HCT116 (cell line): ENCODE data around the gene MFN2. TPM values are rescaled to one million over a fixed set of nuclear protein-coding genes. Genes with fewer than 3 reads are reported as not detected.

ENCODE experiments used
- ATAC-seq: fragments of 200-7000 bp; cut with Tn5 transposase; 2 replicates; pipeline ENCODE4 v1.9.1; 2020; ENCODE audit warnings: mild to moderate bottlenecking, moderate library complexity
- BruUV-seq: library from RNA; stranded (reverse); fragments of 400-500 nt; replicated peaks from 2 replicates; lab custom pipeline; 2021; lab: Mats Ljungman, UMichigan
- CTCF ChIA-PET: fragments of 300-600 bp; sonication (Branson Sonifier 250); formaldehyde crosslinking; loops from one replicate; lab custom pipeline; 2021; ENCODE audit warnings: antibody characterized with exemption; lab: Charles Lee
- POLR2A ChIA-PET: fragments of 300-600, 350-600 bp; sonication (Branson Sonifier 250); formaldehyde crosslinking; loops from one replicate; lab custom pipeline; 2021; ENCODE audit warnings: antibody characterized with exemption; lab: Charles Lee
- RAD21 ChIA-PET, 2 experiments: fragments of 300-600 bp; sonication (Branson Sonifier 250); formaldehyde crosslinking; loops; one replicate each; lab custom pipeline; 2023; ENCODE audit warnings: low total read pairs in 2 of 2; ENCODE audit not compliant: uncharacterized antibody in 2 of 2, unreplicated experiment in 2 of 2, low non-redundant PET in 1 of 2; lab: Charles Lee
- DNase-seq: peaks from one replicate; pipeline ENCODE4 v3.0.0-alpha.2; 2010; ENCODE audit warnings: low read depth, low spot score
- H2AFZ ChIP-seq: fragments of 200-600 bp; shearing (Covaris generic), sonication (generic); 2 replicates; pipeline ENCODE4 v1.6.1; 2017; ENCODE audit warnings: low read depth, mixed run types, mixed read lengths, antibody characterized with exemption, low read length; ENCODE audit not compliant: poor library complexity, severe bottlenecking
- H3K27ac ChIP-seq: 2 replicates; pipeline ENCODE4 v1.5.1; 2012; ENCODE audit warnings: low read depth, low read length
- H3K27me3 ChIP-seq: fragments of 200-600 bp; sonication (generic); 2 replicates; pipeline ENCODE4 v1.6.1; 2016; ENCODE audit warnings: mixed run types, low read length, mixed read lengths; ENCODE audit not compliant: insufficient read depth
- H3K36me3 ChIP-seq, 2 experiments: fragments of 200-500 bp in 1 of 2; fragments of 200-600 bp in 1 of 2; sonication (Bioruptor generic) in 1 of 2; sonication (generic) in 1 of 2; 2 replicates each; pipeline versions ENCODE4 v1.5.1 to v1.6.1; 2014 to 2016; ENCODE audit warnings: low read length in 2 of 2, inconsistent platforms in 1 of 2, mixed read lengths in 1 of 2, mixed run types in 1 of 2; ENCODE audit not compliant: insufficient read depth in 2 of 2, control insufficient read depth in 1 of 2
- H3K4me1 ChIP-seq, 2 experiments: fragments of 200-600 bp in 1 of 2; sonication (generic) in 1 of 2; 2 replicates each; pipeline versions ENCODE4 v1.5.1 to v1.6.1; 2012 to 2017; ENCODE audit warnings: low read length in 2 of 2, inconsistent platforms in 1 of 2, mild to moderate bottlenecking in 1 of 2, mixed read lengths in 1 of 2, mixed run types in 1 of 2, moderate library complexity in 1 of 2; ENCODE audit not compliant: insufficient read depth in 2 of 2, control insufficient read depth in 1 of 2
- H3K4me2 ChIP-seq: fragments of 200-600 bp; sonication (generic); 2 replicates; pipeline ENCODE4 v1.6.1; 2017; ENCODE audit warnings: mixed run types, low read length, mixed read lengths
- H3K4me3 ChIP-seq, 2 experiments: fragments of 200-600 bp in 1 of 2; sonication (generic) in 1 of 2; replicated peaks in 1 of 2; 2 replicates each; pipeline ENCODE4 v1.5.1; 2011 to 2016; ENCODE audit warnings: low read length in 2 of 2, control low read depth in 1 of 2, low read depth in 1 of 2, mild to moderate bottlenecking in 1 of 2, mixed read lengths in 1 of 2, mixed run types in 1 of 2
- H3K79me2 ChIP-seq: fragments of 200-600 bp; sonication (generic); 2 replicates; pipeline ENCODE4 v1.6.1; 2017; ENCODE audit warnings: mild to moderate bottlenecking, mixed run types, low read length, moderate library complexity, mixed read lengths; ENCODE audit not compliant: insufficient read depth
- H3K9ac ChIP-seq: fragments of 200-600 bp; sonication (generic); 2 replicates; pipeline ENCODE4 v1.6.1; 2016; ENCODE audit warnings: low read length, mixed read lengths
- H3K9me2 ChIP-seq: fragments of 200-600 bp; sonication (generic), shearing (Covaris generic); 2 replicates; pipeline ENCODE4 v1.6.1; 2017; ENCODE audit warnings: mixed run types, mild to moderate bottlenecking, moderate library complexity; ENCODE audit not compliant: insufficient read depth
- H3K9me3 ChIP-seq, 2 experiments: fragments of 200-500 bp in 1 of 2; fragments of 200-600 bp in 1 of 2; sonication (Bioruptor generic) in 1 of 2; sonication (generic) in 1 of 2; 2 replicates each; pipeline ENCODE4 v1.6.1; 2014 to 2017; ENCODE audit warnings: low read length in 2 of 2, mixed read lengths in 2 of 2, inconsistent platforms in 1 of 2, low read depth in 1 of 2, mild to moderate bottlenecking in 1 of 2, mixed run types in 1 of 2, moderate library complexity in 1 of 2; ENCODE audit not compliant: control insufficient read depth in 1 of 2, insufficient read depth in 1 of 2
- H4K20me1 ChIP-seq: fragments of 200-600 bp; sonication (generic), shearing (Covaris generic); 2 replicates; pipeline ENCODE4 v1.6.1; 2017; ENCODE audit warnings: mixed run types, mild to moderate bottlenecking, moderate library complexity; ENCODE audit not compliant: insufficient read depth
- CEBPB ChIP-seq: IDR thresholded peaks from 2 replicates; pipeline ENCODE4 v1.6.1; 2012; ENCODE audit warnings: low read depth
- EZH2 ChIP-seq: fragments of 200-600 bp; sonication (generic); IDR thresholded peaks from 2 replicates; pipeline ENCODE4 v1.6.1; 2017; ENCODE audit warnings: antibody characterized with exemption, mixed run types
- FOSL1 ChIP-seq: IDR thresholded peaks from 2 replicates; pipeline ENCODE4 v1.6.1; 2012; ENCODE audit warnings: low read depth
- JUND ChIP-seq: IDR thresholded peaks from 2 replicates; pipeline ENCODE4 v1.6.1; 2012
- POLR2AphosphoS5 ChIP-seq: IDR thresholded peaks from 2 replicates; pipeline ENCODE4 v1.6.1; 2011; ENCODE audit warnings: mild to moderate bottlenecking, low read depth, low read length, moderate library complexity
- SIN3A ChIP-seq: IDR thresholded peaks from 2 replicates; pipeline ENCODE4 v1.6.1; 2012; ENCODE audit warnings: low read depth
- SP1 ChIP-seq: IDR thresholded peaks from 2 replicates; pipeline ENCODE4 v1.6.1; 2012; ENCODE audit warnings: low read depth
- SRF ChIP-seq: IDR thresholded peaks from 2 replicates; pipeline ENCODE4 v1.6.1; 2012; ENCODE audit warnings: low read depth
- TCF7L2 ChIP-seq: IDR thresholded peaks from 2 replicates; pipeline ENCODE4 v1.7.0; 2011; ENCODE audit warnings: borderline replicate concordance, inconsistent platforms; ENCODE audit not compliant: insufficient read depth, insufficient read length; ENCODE audit errors: extremely low read depth
- intact Hi-C: fragments of 100-400 bp; cut with micrococcal nuclease; formaldehyde crosslinking; loops from 2 replicates; pipeline ENCODE4 v1.10.0; 2022
- total RNA-seq: library from RNA; stranded (reverse); gene quantifications from one replicate; pipeline ENCODE4 v1.2.1, GENCODE V29; 2021; ENCODE audit not compliant: unreplicated experiment
- TF ChIP-seq, protein P1 (sequence below): IDR thresholded peaks from 2 replicates; pipeline ENCODE4 v1.6.1; 2012
- TF ChIP-seq, protein P2 (sequence below): IDR thresholded peaks from 2 replicates; pipeline ENCODE4 v1.6.1; 2012
- TF ChIP-seq, protein P3 (sequence below), 3 experiments: fragments of 200-600 bp in 1 of 3; sonication (generic) in 1 of 3; IDR thresholded peaks in 2 of 3; conservative IDR thresholded peaks in 1 of 3; 2 replicates each; pipeline ENCODE4 v1.5.1; 2012 to 2017; ENCODE audit warnings: low read depth in 2 of 3, low read length in 2 of 3, antibody characterized with exemption in 1 of 3, borderline replicate concordance in 1 of 3, control low read depth in 1 of 3, mild to moderate bottlenecking in 1 of 3, mixed read lengths in 1 of 3, mixed run types in 1 of 3, moderate library complexity in 1 of 3; ENCODE audit not compliant: insufficient read depth in 1 of 3
- TF ChIP-seq, protein P4 (sequence below): IDR thresholded peaks from 2 replicates; pipeline ENCODE4 v1.6.1; 2012; ENCODE audit warnings: low read depth

The MFN2 gene
- total RNA-seq, 1 experiment from 2014 or later = 83.0 TPM

DNA sequence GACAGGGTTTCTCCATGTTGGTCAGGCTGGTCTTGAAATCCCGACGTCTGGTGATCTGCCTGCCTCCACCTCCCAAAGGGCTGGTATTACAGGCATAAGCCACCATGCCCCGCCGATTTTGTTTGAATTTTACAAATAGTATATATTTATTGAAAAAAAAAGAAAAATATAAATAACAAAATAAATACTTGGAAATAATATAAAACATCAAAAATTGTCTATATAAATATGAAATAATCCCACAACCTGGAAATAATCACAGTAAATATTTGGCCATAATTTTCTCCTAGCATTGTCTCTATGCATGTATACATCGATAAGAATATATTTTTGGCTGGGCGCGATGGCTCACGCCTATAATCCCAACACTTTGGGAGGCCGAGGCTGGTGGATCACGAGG, 48.4 kb upstream of the MFN2 start:
- TF ChIP-seq, protein P1, sequence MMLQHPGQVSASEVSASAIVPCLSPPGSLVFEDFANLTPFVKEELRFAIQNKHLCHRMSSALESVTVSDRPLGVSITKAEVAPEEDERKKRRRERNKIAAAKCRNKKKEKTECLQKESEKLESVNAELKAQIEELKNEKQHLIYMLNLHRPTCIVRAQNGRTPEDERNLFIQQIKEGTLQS = no peak
- TF ChIP-seq EZH2 = no peak
- TF ChIP-seq, protein P2, sequence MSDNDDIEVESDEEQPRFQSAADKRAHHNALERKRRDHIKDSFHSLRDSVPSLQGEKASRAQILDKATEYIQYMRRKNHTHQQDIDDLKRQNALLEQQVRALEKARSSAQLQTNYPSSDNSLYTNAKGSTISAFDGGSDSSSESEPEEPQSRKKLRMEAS = no peak
- TF ChIP-seq CEBPB = no peak
- no peak for TF ChIP-seq JUND
- no peak for TF ChIP-seq SRF
- TF ChIP-seq, protein P3, sequence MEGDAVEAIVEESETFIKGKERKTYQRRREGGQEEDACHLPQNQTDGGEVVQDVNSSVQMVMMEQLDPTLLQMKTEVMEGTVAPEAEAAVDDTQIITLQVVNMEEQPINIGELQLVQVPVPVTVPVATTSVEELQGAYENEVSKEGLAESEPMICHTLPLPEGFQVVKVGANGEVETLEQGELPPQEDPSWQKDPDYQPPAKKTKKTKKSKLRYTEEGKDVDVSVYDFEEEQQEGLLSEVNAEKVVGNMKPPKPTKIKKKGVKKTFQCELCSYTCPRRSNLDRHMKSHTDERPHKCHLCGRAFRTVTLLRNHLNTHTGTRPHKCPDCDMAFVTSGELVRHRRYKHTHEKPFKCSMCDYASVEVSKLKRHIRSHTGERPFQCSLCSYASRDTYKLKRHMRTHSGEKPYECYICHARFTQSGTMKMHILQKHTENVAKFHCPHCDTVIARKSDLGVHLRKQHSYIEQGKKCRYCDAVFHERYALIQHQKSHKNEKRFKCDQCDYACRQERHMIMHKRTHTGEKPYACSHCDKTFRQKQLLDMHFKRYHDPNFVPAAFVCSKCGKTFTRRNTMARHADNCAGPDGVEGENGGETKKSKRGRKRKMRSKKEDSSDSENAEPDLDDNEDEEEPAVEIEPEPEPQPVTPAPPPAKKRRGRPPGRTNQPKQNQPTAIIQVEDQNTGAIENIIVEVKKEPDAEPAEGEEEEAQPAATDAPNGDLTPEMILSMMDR (IDR thresholded peaks at IDR 0.05 in 2 of 3, conservative IDR thresholded peaks at IDR 0.05 in 1 of 3; ENCODE audit: borderline replicate concordance in 1 of 3, insufficient read depth in 1 of 3, low read depth in 2 of 3, low read length in 2 of 3) = no peak
- TF ChIP-seq SP1 = no peak
- TF ChIP-seq POLR2AphosphoS5 = no peak
- TF ChIP-seq, protein P4, sequence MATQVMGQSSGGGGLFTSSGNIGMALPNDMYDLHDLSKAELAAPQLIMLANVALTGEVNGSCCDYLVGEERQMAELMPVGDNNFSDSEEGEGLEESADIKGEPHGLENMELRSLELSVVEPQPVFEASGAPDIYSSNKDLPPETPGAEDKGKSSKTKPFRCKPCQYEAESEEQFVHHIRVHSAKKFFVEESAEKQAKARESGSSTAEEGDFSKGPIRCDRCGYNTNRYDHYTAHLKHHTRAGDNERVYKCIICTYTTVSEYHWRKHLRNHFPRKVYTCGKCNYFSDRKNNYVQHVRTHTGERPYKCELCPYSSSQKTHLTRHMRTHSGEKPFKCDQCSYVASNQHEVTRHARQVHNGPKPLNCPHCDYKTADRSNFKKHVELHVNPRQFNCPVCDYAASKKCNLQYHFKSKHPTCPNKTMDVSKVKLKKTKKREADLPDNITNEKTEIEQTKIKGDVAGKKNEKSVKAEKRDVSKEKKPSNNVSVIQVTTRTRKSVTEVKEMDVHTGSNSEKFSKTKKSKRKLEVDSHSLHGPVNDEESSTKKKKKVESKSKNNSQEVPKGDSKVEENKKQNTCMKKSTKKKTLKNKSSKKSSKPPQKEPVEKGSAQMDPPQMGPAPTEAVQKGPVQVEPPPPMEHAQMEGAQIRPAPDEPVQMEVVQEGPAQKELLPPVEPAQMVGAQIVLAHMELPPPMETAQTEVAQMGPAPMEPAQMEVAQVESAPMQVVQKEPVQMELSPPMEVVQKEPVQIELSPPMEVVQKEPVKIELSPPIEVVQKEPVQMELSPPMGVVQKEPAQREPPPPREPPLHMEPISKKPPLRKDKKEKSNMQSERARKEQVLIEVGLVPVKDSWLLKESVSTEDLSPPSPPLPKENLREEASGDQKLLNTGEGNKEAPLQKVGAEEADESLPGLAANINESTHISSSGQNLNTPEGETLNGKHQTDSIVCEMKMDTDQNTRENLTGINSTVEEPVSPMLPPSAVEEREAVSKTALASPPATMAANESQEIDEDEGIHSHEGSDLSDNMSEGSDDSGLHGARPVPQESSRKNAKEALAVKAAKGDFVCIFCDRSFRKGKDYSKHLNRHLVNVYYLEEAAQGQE = no peak
- TF ChIP-seq FOSL1 = no peak
- no peak for TF ChIP-seq SIN3A
- TF ChIP-seq TCF7L2 = no peak
- TF ChIP-seq, all 23 proteins: peak for 0
- Histone ChIP-seq H4K20me1 (no peaks in the 10 kb centered on the region), H3K4me2 (no peak overlapping the region), H3K9me3 (no peaks in the 10 kb centered on the region), H3K4me3 (no peak overlapping the region), H3K4me1 (peaks cover 34 to 68% of the 10 kb centered on the region in 2 experiments), H3K79me2 (peaks cover 27% of the 10 kb centered on the region), H3K9ac (no peak overlapping the region), H3K27me3 (no peaks in the 10 kb centered on the region), H3K27ac (no peak overlapping the region), H2AFZ (no peak overlapping the region), H3K36me3 (peaks cover 0 to 3% of the 10 kb centered on the region in 2 experiments; a peak in 1 of 4 replicates), H3K9me2 (no peaks in the 10 kb centered on the region)
- BruUV-seq = no TSS peak
- no peak for ATAC-seq
- no peak for DNase-seq
- ChIA-PET POLR2A (interaction anchor here (10.4 kb wide), 1 partner anchor 22 kb away, joined by 162 read pairs; no protein-coding TSS in a partner anchor), CTCF (no interaction called here), RAD21 (no interaction called here)
- intact Hi-C loops = no loop called here
